GM12878 (cell line): ENCODE results near the gene CAPN7. TPM values are rescaled to one million over a fixed set of nuclear protein-coding genes. Genes with fewer than 3 reads are reported as not detected.

Experiments
- ATAC-seq: fragments of 200-7000 bp; cut with Tn5 transposase; 3 replicates; pipeline ENCODE4 v1.9.1; 2020; ENCODE audit warnings: mild to moderate bottlenecking, moderate library complexity
- BruUV-seq: library from RNA; stranded (reverse); fragments of 400-500 nt; replicated peaks from 2 replicates; lab custom pipeline; 2021; lab: Mats Ljungman, UMichigan
- CTCF ChIA-PET: fragments of 300-600 bp; sonication (Branson Sonifier 250); formaldehyde crosslinking; extraction: SDS; loops from one replicate; lab custom pipeline; 2021; ENCODE audit warnings: inconsistent platforms; lab: Yijun Ruan, JAX
- POLR2A ChIA-PET: fragments of 350-600 bp; formaldehyde crosslinking; extraction: SDS; loops from one replicate; lab custom pipeline; 2021; ENCODE audit warnings: inconsistent platforms; lab: Charles Lee
- RAD21 ChIA-PET: fragments of 300-600 bp; sonication (Branson Sonifier 250); formaldehyde crosslinking; loops from one replicate; lab custom pipeline; 2023; ENCODE audit warnings: antibody characterized with exemption; ENCODE audit not compliant: unreplicated experiment; lab: Charles Lee
- SMC1A ChIA-PET: fragments of 300-600 bp; sonication (Branson Sonifier 250); formaldehyde crosslinking; loops from one replicate; lab custom pipeline; 2023; ENCODE audit not compliant: unreplicated experiment, uncharacterized antibody; lab: Charles Lee
- DNase-seq: peaks from one replicate; pipeline ENCODE4 v3.0.0-alpha.2; 2011; ENCODE audit warnings: low read depth, low spot score
- FAIRE-seq: peaks from 3 replicates; lab custom pipeline; 2011; peaks lifted over from hg19 to GRCh38; lab: Jason Lieb, UNC
- H2AFZ ChIP-seq: 2 replicates; pipeline ENCODE4 v1.6.0; 2011; ENCODE audit warnings: low read depth, low read length, control low read depth; ENCODE audit not compliant: control insufficient read depth
- H3K27ac ChIP-seq: 2 replicates; pipeline ENCODE4 v1.5.1; 2011; ENCODE audit warnings: control low read depth; ENCODE audit not compliant: control insufficient read depth, insufficient read depth
- H3K27me3 ChIP-seq, 2 experiments: replicated peaks in 1 of 2; 2 replicates each; pipeline versions ENCODE4 v1.6.0 to v1.6.1; 2011; ENCODE audit warnings: low read length in 1 of 2; ENCODE audit not compliant: control insufficient read depth in 2 of 2, insufficient read depth in 2 of 2
- H3K36me3 ChIP-seq, 2 experiments: 2 replicates each; pipeline ENCODE4 v1.5.1; 2011; ENCODE audit warnings: low read length in 1 of 2; ENCODE audit not compliant: control insufficient read depth in 2 of 2, insufficient read depth in 2 of 2
- H3K4me1 ChIP-seq: 2 replicates; pipeline ENCODE4 v1.6.1; 2011; ENCODE audit warnings: mild to moderate bottlenecking, low read length, moderate library complexity, mixed read lengths; ENCODE audit not compliant: control insufficient read depth, insufficient read depth
- H3K4me2 ChIP-seq: 2 replicates; pipeline ENCODE4 v1.6.0; 2011; ENCODE audit warnings: control low read depth; ENCODE audit not compliant: control insufficient read depth, insufficient read depth
- H3K4me3 ChIP-seq: fragments of 200-600 bp; sonication (generic); 2 replicates; pipeline ENCODE4 v1.5.1; 2016
- H3K79me2 ChIP-seq: 2 replicates; pipeline ENCODE4 v1.6.0; 2011; ENCODE audit warnings: low read length; ENCODE audit not compliant: control insufficient read depth, insufficient read depth
- H3K9ac ChIP-seq: 2 replicates; pipeline ENCODE4 v1.8.0; 2011; ENCODE audit warnings: low read length, control low read depth, mixed read lengths; ENCODE audit not compliant: control insufficient read depth, insufficient read depth
- H3K9me3 ChIP-seq: replicated peaks from 3 replicates; pipeline ENCODE4 v1.5.1; 2011; ENCODE audit warnings: mild to moderate bottlenecking, low read length; ENCODE audit not compliant: control insufficient read depth, insufficient read depth
- H4K20me1 ChIP-seq: 2 replicates; pipeline ENCODE4 v1.6.0; 2011; ENCODE audit not compliant: control insufficient read depth, insufficient read depth
- BCL11A ChIP-seq: IDR thresholded peaks from 2 replicates; pipeline ENCODE4 v1.6.1; 2011; ENCODE audit warnings: low read depth, low read length
- BMI1 ChIP-seq: fragments of 450-650 bp; IDR thresholded peaks from 2 replicates; pipeline ENCODE4 v1.6.1; 2016; ENCODE audit warnings: mild to moderate bottlenecking, moderate library complexity, borderline replicate concordance
- GATAD2B ChIP-seq: fragments of 450-650 bp; conservative IDR thresholded peaks from 2 replicates; pipeline ENCODE4 v1.6.1; 2017; ENCODE audit warnings: low read depth, mild to moderate bottlenecking, moderate library complexity
- ZNF217 ChIP-seq: fragments of 450-650 bp; IDR thresholded peaks from 2 replicates; pipeline ENCODE4 v1.6.1; 2017; ENCODE audit warnings: antibody characterized with exemption, mild to moderate bottlenecking
- WGBS: methylation state at CpG from one replicate; pipeline ENCODE4 v1.1.6; 2016; ENCODE audit warnings: low lambda C conversion rate; ENCODE audit not compliant: insufficient replicate concordance, insufficient coverage; ENCODE audit errors: missing lambda C conversion rate; 5-methylcytosine and 5-hydroxymethylcytosine counted together
- in situ Hi-C: fragments of 300-500 bp; cut with MboI; formaldehyde crosslinking; loops from 9 replicates; pipeline ENCODE4 v1.14.3; 2018; ENCODE audit warnings: mixed read lengths
- intact Hi-C: fragments of 100-400 bp; cut with micrococcal nuclease; formaldehyde crosslinking; loops from one replicate; pipeline ENCODE4 v1.14.2; 2022; ENCODE audit not compliant: unreplicated experiment
- polyA plus RNA-seq, 11 experiments: library from polyadenylated mRNA; depleted of rRNA in 4 of 11; unstranded in 6 of 11; stranded (reverse) in 5 of 11; fragments of >200 nt; fragmentation: Nextera tagmentation in 4 of 11; fragmentation: Illumina TruSeq in 1 of 11; extraction: Ambion mirVana in 4 of 11; extraction: Trizol in 1 of 11; gene quantifications; 1 replicate in 1 of 11; 2 replicates in 10 of 11; pipeline versions ENCODE4 v1.2.1 to v1.2.3, GENCODE V29; 2011 to 2016; ENCODE audit warnings: inconsistent platforms in 2 of 11, missing spikeins in 2 of 11, low read depth in 1 of 11
- total RNA-seq, 4 experiments: library from RNA; depleted of rRNA in 3 of 4; stranded (reverse); fragments of >200 nt in 3 of 4; fragmentation: Illumina TruSeq in 1 of 4; extraction: Trizol in 1 of 4; gene quantifications; 2 replicates each; pipeline versions ENCODE4 v1.2.1 to v1.2.3, GENCODE V29; 2013 to 2021
- TF ChIP-seq, protein P1 (sequence below): fragments of 450-650 bp; IDR thresholded peaks from 2 replicates; pipeline ENCODE4 v1.6.1; 2014; ENCODE audit warnings: mild to moderate bottlenecking
- TF ChIP-seq, protein P2 (sequence below): IDR thresholded peaks from 2 replicates; pipeline ENCODE4 v1.6.1; 2011; ENCODE audit warnings: low read depth, mild to moderate bottlenecking, low read length, moderate library complexity, borderline replicate concordance; ENCODE audit errors: extremely low read depth

CAPN7 gene
- total and polyA plus RNA-seq, 10 of the 15 experiments (the other 5 are each of a cell fraction or from before 2014, with no cell fraction given) = 5.3 to 27.0 (median 18.2) TPM

DNA sequence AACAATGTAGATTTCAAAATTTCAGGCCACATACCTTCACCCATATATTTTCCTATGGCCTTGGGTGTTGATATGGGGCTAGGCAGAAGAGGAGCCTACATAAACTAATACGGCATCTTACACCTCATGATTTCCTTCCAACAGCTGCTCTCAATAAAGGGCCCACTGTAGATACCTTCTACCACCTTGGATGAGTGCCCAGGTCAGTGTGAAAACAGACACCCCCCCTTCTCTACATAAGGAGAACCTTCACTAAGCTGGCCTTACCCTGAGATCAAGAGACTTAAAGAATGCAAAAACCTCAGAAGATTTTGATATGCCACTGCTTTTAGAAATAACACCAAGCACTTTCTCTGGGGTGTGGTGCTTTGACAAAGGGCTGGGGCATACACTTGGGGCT lies 83.6 kb downstream of the CAPN7 start:
- 96% methylated on average over 1 of the region's 1 CpG for WGBS
- ChIA-PET POLR2A (interaction anchor here (0.6 to 1.1 kb wide), 3 partner anchors 15 to 140 kb away, joined by 3 to 5 read pairs (median 3); no protein-coding TSS in a partner anchor), SMC1A (interaction anchor here (0.5 to 1.8 kb wide), 5 partner anchors 11 to 62 kb away, joined by 3 to 7 read pairs (median 3); no protein-coding TSS in a partner anchor), RAD21 (interaction anchor here (0.6 to 3.0 kb wide), 2 partner anchors 21 to 1946 kb away, joined by 3 to 12 read pairs; no protein-coding TSS in a partner anchor), CTCF (interaction anchor here (1.3 to 3.0 kb wide), 3 partner anchors 16 to 116 kb away, joined by 3 to 8 read pairs (median 7); no protein-coding TSS in a partner anchor)
- FAIRE-seq (no peak), DNase-seq (no peak), ATAC-seq (no peak)
- in situ Hi-C loops (no loop called here), intact Hi-C loops (loop anchor here (2.0 kb wide), 1 partner anchor 17 kb away; no protein-coding TSS in a partner anchor)
- H3K36me3 ChIP-seq = peaks cover 12 to 25% of the 10 kb centered on the region in 2 experiments
- H3K9me3 ChIP-seq = no peaks in the 10 kb centered on the region; the same call in 2 of the 3 replicates
- H3K9ac ChIP-seq = no peak overlapping the region
- no TSS peak for BruUV-seq
- H3K4me2 ChIP-seq = no peak overlapping the region
- H3K4me1 ChIP-seq = peaks cover 41% of the 10 kb centered on the region
- H3K4me3 ChIP-seq = no peak overlapping the region
- TF ChIP-seq, protein P1, sequence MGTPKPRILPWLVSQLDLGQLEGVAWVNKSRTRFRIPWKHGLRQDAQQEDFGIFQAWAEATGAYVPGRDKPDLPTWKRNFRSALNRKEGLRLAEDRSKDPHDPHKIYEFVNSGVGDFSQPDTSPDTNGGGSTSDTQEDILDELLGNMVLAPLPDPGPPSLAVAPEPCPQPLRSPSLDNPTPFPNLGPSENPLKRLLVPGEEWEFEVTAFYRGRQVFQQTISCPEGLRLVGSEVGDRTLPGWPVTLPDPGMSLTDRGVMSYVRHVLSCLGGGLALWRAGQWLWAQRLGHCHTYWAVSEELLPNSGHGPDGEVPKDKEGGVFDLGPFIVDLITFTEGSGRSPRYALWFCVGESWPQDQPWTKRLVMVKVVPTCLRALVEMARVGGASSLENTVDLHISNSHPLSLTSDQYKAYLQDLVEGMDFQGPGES = no peak
- TF ChIP-seq, protein P2, sequence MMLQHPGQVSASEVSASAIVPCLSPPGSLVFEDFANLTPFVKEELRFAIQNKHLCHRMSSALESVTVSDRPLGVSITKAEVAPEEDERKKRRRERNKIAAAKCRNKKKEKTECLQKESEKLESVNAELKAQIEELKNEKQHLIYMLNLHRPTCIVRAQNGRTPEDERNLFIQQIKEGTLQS = no peak
- no peak for TF ChIP-seq ZNF217
- TF ChIP-seq BMI1 = no peak
- TF ChIP-seq GATAD2B = no peak
- TF ChIP-seq BCL11A = no peak
- peaks cover 2% of the 10 kb centered on the region; the same call in 1 of the 2 replicates for H3K79me2 ChIP-seq
- H3K27ac ChIP-seq = 0 out of 2 replicates have a peak overlapping the region, but pooled peaks have one; percentile 20
- H3K27me3 ChIP-seq = no peaks in the 10 kb centered on the region
- no peak overlapping the region for H2AFZ ChIP-seq
- H4K20me1 ChIP-seq = no peaks in the 10 kb centered on the region
